Ishikawa (cell line): ENCODE results near the gene COL23A1.

ENCODE experiments used
- CEBPB ChIP-seq: IDR thresholded peaks from 2 replicates; pipeline ENCODE4 v1.6.1; 2012
- CREB1 ChIP-seq: IDR thresholded peaks from 2 replicates; pipeline ENCODE4 v1.6.1; 2012; ENCODE audit warnings: low read depth
- EGR1 ChIP-seq: IDR thresholded peaks from 2 replicates; pipeline ENCODE4 v1.6.1; 2012
- EP300 ChIP-seq: IDR thresholded peaks from 2 replicates; pipeline ENCODE4 v1.6.1; 2012; ENCODE audit warnings: borderline replicate concordance
- FOXM1 ChIP-seq: IDR thresholded peaks from 2 replicates; pipeline ENCODE4 v1.6.1; 2012; ENCODE audit warnings: low read depth, borderline replicate concordance
- NFIC ChIP-seq: IDR thresholded peaks from 2 replicates; pipeline ENCODE4 v1.6.1; 2012
- RAD21 ChIP-seq: IDR thresholded peaks from 2 replicates; pipeline ENCODE4 v1.6.1; 2012; ENCODE audit warnings: low read depth
- TAF1 ChIP-seq: IDR thresholded peaks from 2 replicates; pipeline ENCODE4 v1.6.1; 2012; ENCODE audit warnings: low read depth, mild to moderate bottlenecking
- TCF12 ChIP-seq: IDR thresholded peaks from 2 replicates; pipeline ENCODE4 v1.6.1; 2012; ENCODE audit warnings: low read depth
- TEAD4 ChIP-seq: IDR thresholded peaks from 2 replicates; pipeline ENCODE4 v1.6.1; 2012
- YY1 ChIP-seq: IDR thresholded peaks from 2 replicates; pipeline ENCODE4 v1.6.1; 2012; ENCODE audit warnings: low read depth
- ZBTB7A ChIP-seq: IDR thresholded peaks from 2 replicates; pipeline ENCODE4 v1.6.1; 2012; ENCODE audit warnings: low read depth
- TF ChIP-seq, protein P1 (sequence below): IDR thresholded peaks from 2 replicates; pipeline ENCODE4 v1.6.1; 2012; ENCODE audit warnings: low read depth, mild to moderate bottlenecking
- TF ChIP-seq, protein P2 (sequence below): IDR thresholded peaks from 2 replicates; pipeline ENCODE4 v1.6.1; 2012
- TF ChIP-seq, protein P3 (sequence below): IDR thresholded peaks from 2 replicates; pipeline ENCODE4 v1.6.1; 2012

The COL23A1 gene

DNA sequence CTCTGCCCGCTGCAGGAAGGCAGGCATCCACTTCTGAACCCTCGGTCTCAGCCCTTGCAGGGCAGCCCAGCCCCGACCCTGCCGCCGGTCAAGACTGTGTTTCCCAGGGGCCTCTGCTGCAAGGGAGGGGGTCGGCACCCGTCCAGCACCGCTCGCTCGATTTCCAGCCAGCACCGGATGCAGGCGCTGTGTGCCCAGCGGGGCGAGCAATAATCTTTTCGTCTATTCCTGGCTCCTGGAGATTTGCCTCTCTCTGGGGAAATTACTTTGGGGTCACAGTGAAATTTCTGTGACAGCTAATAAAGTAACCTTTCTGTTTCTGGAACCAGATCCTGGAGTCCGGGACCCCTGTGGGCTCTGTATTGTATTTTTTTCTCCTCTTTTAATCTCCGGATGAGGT lies 155.3 kb downstream of the COL23A1 start:
- TF ChIP-seq, protein P1, sequence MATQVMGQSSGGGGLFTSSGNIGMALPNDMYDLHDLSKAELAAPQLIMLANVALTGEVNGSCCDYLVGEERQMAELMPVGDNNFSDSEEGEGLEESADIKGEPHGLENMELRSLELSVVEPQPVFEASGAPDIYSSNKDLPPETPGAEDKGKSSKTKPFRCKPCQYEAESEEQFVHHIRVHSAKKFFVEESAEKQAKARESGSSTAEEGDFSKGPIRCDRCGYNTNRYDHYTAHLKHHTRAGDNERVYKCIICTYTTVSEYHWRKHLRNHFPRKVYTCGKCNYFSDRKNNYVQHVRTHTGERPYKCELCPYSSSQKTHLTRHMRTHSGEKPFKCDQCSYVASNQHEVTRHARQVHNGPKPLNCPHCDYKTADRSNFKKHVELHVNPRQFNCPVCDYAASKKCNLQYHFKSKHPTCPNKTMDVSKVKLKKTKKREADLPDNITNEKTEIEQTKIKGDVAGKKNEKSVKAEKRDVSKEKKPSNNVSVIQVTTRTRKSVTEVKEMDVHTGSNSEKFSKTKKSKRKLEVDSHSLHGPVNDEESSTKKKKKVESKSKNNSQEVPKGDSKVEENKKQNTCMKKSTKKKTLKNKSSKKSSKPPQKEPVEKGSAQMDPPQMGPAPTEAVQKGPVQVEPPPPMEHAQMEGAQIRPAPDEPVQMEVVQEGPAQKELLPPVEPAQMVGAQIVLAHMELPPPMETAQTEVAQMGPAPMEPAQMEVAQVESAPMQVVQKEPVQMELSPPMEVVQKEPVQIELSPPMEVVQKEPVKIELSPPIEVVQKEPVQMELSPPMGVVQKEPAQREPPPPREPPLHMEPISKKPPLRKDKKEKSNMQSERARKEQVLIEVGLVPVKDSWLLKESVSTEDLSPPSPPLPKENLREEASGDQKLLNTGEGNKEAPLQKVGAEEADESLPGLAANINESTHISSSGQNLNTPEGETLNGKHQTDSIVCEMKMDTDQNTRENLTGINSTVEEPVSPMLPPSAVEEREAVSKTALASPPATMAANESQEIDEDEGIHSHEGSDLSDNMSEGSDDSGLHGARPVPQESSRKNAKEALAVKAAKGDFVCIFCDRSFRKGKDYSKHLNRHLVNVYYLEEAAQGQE: no peak
- peak; percentile 73; the same call in 1 of the 2 replicates for TF ChIP-seq TCF12
- TF ChIP-seq EP300: peak; percentile 70; the same call in 1 of the 2 replicates
- TF ChIP-seq, protein P2, sequence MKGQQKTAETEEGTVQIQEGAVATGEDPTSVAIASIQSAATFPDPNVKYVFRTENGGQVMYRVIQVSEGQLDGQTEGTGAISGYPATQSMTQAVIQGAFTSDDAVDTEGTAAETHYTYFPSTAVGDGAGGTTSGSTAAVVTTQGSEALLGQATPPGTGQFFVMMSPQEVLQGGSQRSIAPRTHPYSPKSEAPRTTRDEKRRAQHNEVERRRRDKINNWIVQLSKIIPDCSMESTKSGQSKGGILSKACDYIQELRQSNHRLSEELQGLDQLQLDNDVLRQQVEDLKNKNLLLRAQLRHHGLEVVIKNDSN: no peak
- peak; percentile 49; the same call in 1 of the 2 replicates for TF ChIP-seq ZBTB7A
- TF ChIP-seq YY1: no peak
- TF ChIP-seq EGR1: no peak
- peak; percentile 86 for TF ChIP-seq NFIC
- TF ChIP-seq CEBPB: no peak
- TF ChIP-seq RAD21: peak; percentile 27; the same call in 1 of the 2 replicates
- TF ChIP-seq TEAD4: 0 out of 2 replicates have a peak, but pooled peaks have one; percentile 12

DNA sequence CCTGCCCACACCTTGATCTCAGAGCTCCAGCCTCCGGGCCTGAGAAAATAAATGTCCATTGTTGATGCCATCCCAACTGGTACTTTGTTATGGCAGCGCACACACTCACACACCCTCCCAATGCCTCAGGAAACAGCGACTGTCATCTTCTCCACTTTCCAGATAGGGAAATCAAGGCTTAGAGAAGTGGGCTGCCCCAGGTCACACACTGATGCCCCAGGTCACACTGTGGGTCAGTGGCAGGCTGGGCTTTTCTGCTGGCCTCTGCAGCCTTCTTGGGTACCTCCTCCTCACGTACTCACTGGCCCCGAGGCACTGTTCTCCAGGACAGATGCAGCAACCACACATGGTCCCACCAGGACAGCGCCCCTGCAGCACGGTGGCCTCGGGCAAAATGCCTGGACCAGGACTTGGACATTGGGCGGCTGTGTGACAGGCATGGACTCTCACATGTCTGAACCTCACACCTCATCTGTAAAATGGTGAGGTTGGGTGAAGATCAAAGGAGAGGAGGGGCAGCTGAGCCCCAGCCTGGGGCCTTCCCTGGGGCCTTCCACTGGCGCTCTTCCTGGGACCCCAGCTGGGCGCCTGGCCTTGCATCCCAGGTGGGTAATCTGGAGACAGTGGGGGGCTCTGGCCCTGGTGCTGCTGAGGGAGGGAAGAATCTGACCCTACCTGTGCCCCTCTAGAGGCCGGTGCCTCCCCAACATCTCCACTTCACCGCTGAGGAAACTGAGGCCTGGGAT lies 156.0 kb downstream of the COL23A1 start:
- no peak for TF ChIP-seq TEAD4
- no peak for TF ChIP-seq NFIC
- TF ChIP-seq EGR1: no peak
- no peak for TF ChIP-seq RAD21
- TF ChIP-seq ZBTB7A: no peak; the same call in 1 of the 2 replicates
- TF ChIP-seq, protein P3, sequence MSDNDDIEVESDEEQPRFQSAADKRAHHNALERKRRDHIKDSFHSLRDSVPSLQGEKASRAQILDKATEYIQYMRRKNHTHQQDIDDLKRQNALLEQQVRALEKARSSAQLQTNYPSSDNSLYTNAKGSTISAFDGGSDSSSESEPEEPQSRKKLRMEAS: no peak
- TF ChIP-seq, protein P1: no peak
- TF ChIP-seq TAF1: no peak
- TF ChIP-seq CEBPB: no peak
- TF ChIP-seq EP300: no peak

DNA sequence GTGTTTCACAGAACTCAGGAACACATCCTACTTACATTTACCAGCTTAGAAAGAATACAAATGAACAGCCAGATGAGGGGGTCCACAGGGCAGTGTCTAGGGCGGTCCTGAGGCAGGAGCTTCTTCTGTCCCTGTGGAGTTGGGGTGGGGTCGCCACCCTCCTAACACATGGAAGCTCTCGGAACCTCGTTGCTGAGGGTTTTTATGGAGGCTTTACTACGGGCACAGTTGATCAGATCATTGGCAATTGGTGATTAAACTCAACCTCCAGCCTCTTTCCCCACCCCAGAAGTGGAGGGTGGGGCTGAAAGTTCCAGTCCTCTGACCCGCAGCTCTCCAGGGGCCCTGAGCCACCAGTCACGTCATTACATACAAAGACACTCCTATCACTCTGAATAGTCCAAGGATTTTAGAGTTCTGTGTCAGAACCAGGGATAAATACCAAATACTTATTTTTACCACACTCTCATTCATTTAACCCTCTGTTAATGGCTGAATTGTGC lies 156.9 kb downstream of the COL23A1 start:
- TF ChIP-seq YY1 (no peak), EP300 (no peak), TAF1 (no peak), EGR1 (no peak), RAD21 (no peak), CEBPB (no peak), CREB1 (no peak), TCF12 (no peak), TEAD4 (no peak)

DNA sequence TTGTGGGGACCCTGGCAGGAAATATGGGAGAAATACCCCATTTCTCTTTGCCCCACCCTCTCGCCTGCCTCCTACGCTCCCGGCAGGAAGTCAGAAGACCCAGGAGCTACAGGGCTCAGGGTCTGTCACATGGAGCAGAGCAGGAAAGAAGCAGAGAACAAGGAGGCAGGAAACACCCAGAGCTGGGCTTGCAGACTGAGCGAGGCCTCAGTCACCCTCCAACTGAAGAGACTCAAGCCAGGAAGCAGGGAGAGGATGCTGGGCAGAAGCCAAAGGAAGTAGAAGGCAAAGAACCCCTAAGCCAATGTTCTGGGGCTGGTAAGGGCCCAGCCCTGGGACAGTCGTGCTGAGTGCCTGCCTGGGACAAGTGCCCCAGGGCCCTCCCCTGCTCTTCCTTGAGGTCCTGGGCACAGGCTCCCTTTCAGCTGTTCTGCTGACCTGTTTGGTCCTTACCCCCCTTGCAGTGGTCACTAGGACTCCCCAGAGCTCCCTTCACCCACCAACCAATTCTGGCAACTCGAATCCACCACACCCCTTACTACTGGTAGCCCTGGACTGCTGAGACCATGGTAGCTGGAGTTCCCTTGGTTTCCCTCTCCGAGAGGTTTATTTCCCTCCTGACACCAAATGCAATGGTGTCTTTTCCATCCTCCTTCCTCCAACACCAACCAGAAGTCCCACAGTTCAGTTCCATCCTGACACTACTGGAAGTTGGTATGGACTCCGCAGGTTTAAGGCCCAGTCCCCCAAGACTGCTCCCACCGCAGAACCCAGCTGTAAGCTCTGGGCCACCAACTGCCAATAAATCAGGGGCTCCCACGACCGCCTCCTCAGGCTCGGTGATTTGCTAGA lies 157.5 kb downstream of the COL23A1 start:
- no peak for TF ChIP-seq ZBTB7A
- TF ChIP-seq, protein P3: no peak
- no peak for TF ChIP-seq YY1
- TF ChIP-seq CEBPB: no peak
- no peak for TF ChIP-seq EP300
- TF ChIP-seq TEAD4: no peak
- no peak for TF ChIP-seq TCF12
- TF ChIP-seq, protein P2: no peak
- TF ChIP-seq, protein P1: no peak
- no peak for TF ChIP-seq CREB1
- no peak for TF ChIP-seq NFIC
- TF ChIP-seq EGR1: no peak
- TF ChIP-seq TAF1: no peak
- TF ChIP-seq FOXM1: no peak
- TF ChIP-seq RAD21: no peak
